GM23248 (cell line): ENCODE measurements around the gene RIN2. TPM values are rescaled to one million over a fixed set of nuclear protein-coding genes. Genes with fewer than 3 reads are reported as not detected.

Source experiments
- DNase-seq: peaks from one replicate; pipeline ENCODE4 v3.0.0-alpha.2; 2015
- H2AFZ ChIP-seq: fragments of 200-600 bp; sonication (generic); 2 replicates; pipeline ENCODE4 v1.6.1; 2016; ENCODE audit warnings: antibody characterized with exemption
- H3F3A ChIP-seq: fragments of 200-600 bp; sonication (generic); 2 replicates; pipeline ENCODE4 v1.6.1; 2016; ENCODE audit warnings: mild to moderate bottlenecking, antibody characterized with exemption, mixed run types; ENCODE audit not compliant: insufficient read depth
- H3K27ac ChIP-seq: fragments of 200-600 bp; sonication (generic); 2 replicates; pipeline ENCODE4 v1.5.1; 2016; ENCODE audit warnings: mild to moderate bottlenecking
- H3K27me3 ChIP-seq: fragments of 200-600 bp; sonication (generic); replicated peaks from 2 replicates; pipeline ENCODE4 v1.6.1; 2016; ENCODE audit warnings: mild to moderate bottlenecking; ENCODE audit not compliant: insufficient read depth
- H3K36me3 ChIP-seq: fragments of 200-600 bp; sonication (generic); 2 replicates; pipeline ENCODE4 v1.6.1; 2016; ENCODE audit warnings: low read depth, mild to moderate bottlenecking
- H3K4me1 ChIP-seq: fragments of 200-600 bp; sonication (generic); 2 replicates; pipeline ENCODE4 v1.6.1; 2016; ENCODE audit warnings: mild to moderate bottlenecking; ENCODE audit not compliant: insufficient read depth
- H3K4me2 ChIP-seq: fragments of 200-600 bp; sonication (generic); one replicate; pipeline ENCODE4 v1.6.1; 2016; ENCODE audit warnings: mild to moderate bottlenecking; ENCODE audit not compliant: unreplicated experiment
- H3K4me3 ChIP-seq: fragments of 200-600 bp; sonication (generic); 2 replicates; pipeline ENCODE4 v1.5.1; 2016; ENCODE audit warnings: mild to moderate bottlenecking
- H3K79me2 ChIP-seq: fragments of 200-600 bp; sonication (generic); 2 replicates; pipeline ENCODE4 v1.6.1; 2016; ENCODE audit warnings: mild to moderate bottlenecking; ENCODE audit not compliant: insufficient read depth
- H3K9ac ChIP-seq: fragments of 200-600 bp; sonication (generic); 2 replicates; pipeline ENCODE4 v1.6.1; 2016; ENCODE audit warnings: mild to moderate bottlenecking
- H3K9me2 ChIP-seq: fragments of 200-600 bp; sonication (generic); 2 replicates; pipeline ENCODE4 v1.6.1; 2016; ENCODE audit warnings: mixed run types, mild to moderate bottlenecking, moderate library complexity; ENCODE audit not compliant: insufficient read depth
- H3K9me3 ChIP-seq: fragments of 200-600 bp; sonication (generic); one replicate; pipeline ENCODE4 v1.6.1; 2017; ENCODE audit warnings: low read depth
- H4K20me1 ChIP-seq: fragments of 200-600 bp; sonication (generic); 2 replicates; pipeline ENCODE4 v1.6.0; 2016; ENCODE audit not compliant: insufficient read depth
- EZH2 ChIP-seq: fragments of 200-600 bp; sonication (generic); IDR thresholded peaks from 2 replicates; pipeline ENCODE4 v1.6.1; 2018; ENCODE audit warnings: antibody characterized with exemption, mild to moderate bottlenecking; ENCODE audit not compliant: insufficient read depth, poor library complexity, severe bottlenecking
- EZH2phosphoT487 ChIP-seq: fragments of 200-600 bp; sonication (generic); IDR thresholded peaks from 2 replicates; pipeline ENCODE4 v1.6.1; 2018; ENCODE audit warnings: antibody characterized with exemption, moderate library complexity, mild to moderate bottlenecking, low read depth; ENCODE audit not compliant: insufficient read depth
- WGBS, 2 experiments: methylation state at CpG; one replicate each; pipeline ENCODE4 v1.1.6; 2015 to 2017; ENCODE audit warnings: low lambda C conversion rate in 2 of 2, low coverage in 1 of 2; ENCODE audit errors: missing lambda C conversion rate in 2 of 2; 5-methylcytosine and 5-hydroxymethylcytosine counted together
- in situ Hi-C: fragments of 300-500 bp; cut with MboI; formaldehyde crosslinking; loops from 2 replicates; pipeline ENCODE4 v1.15.0; 2020
- polyA plus RNA-seq: library from polyadenylated mRNA; unstranded; fragments of >200 nt; fragmentation: Nextera tagmentation; extraction: Ambion mirVana; gene quantifications from 2 replicates; pipeline ENCODE4 v1.2.1, GENCODE V29; 2016
- total RNA-seq: library from RNA; depleted of rRNA; stranded (reverse); fragments of >200 nt; shearing (Covaris generic); gene quantifications from 2 replicates; pipeline ENCODE4 v1.2.3, GENCODE V29; 2014

RIN2 gene
- total and polyA plus RNA-seq, 2 experiments from 2014 or later: 45.3 to 48.0 TPM

- Histone ChIP-seq H3K36me3 (no peaks in the 10 kb centered on the region), H3K79me2 (peaks cover 10% of the 10 kb centered on the region; the same call in 1 of the 2 replicates), H3K4me1 (peaks cover 19% of the 10 kb centered on the region), H2AFZ (no peak overlapping the region), H3K4me3 (no peak overlapping the region), H3K27ac (no peak overlapping the region), H3K4me2 (no peak overlapping the region), H3F3A (peaks cover 9% of the 10 kb centered on the region; the same call in 1 of the 2 replicates), H4K20me1 (no peaks in the 10 kb centered on the region), H3K9ac (no peak overlapping the region), H3K27me3 (no peaks in the 10 kb centered on the region), H3K9me3 (no peaks in the 10 kb centered on the region), H3K9me2 (no peaks in the 10 kb centered on the region)
- 65% methylated on average over 4 of the region's 4 CpGs for WGBS, 2 experiments
- in situ Hi-C loops: no loop called here
- DNase-seq: no peak
- TF ChIP-seq EZH2phosphoT487: no peak
Observed at GRCh38 chr20:19774135-19774933, 16.3 kb downstream of the RIN2 start.

GRCh38 chr20:19775353-19776253 is 17.5 kb downstream of the RIN2 start:
- 65 to 66% methylated on average over 7 of the region's 7 CpGs for WGBS, 2 experiments
- H3F3A ChIP-seq: peaks cover 9% of the 10 kb centered on the region; the same call in 1 of the 2 replicates
- H3K79me2 ChIP-seq: 0 out of 2 replicates have a peak, but pooled peaks cover 5% of the 10 kb centered on the region
- H3K4me3 ChIP-seq: no peak overlapping the region
- no peak overlapping the region for H3K9ac ChIP-seq
- in situ Hi-C loops: loop anchor here (25.0 kb wide), 1 partner anchor 212 kb away; no protein-coding TSS in a partner anchor
- no peaks in the 10 kb centered on the region for H4K20me1 ChIP-seq
- no peaks in the 10 kb centered on the region for H3K9me3 ChIP-seq
- peak overlapping the region; percentile 39 for H3K4me2 ChIP-seq
- no peaks in the 10 kb centered on the region for H3K36me3 ChIP-seq
- DNase-seq: peak; percentile 45
- no peaks in the 10 kb centered on the region for H3K27me3 ChIP-seq
- no peaks in the 10 kb centered on the region for H3K9me2 ChIP-seq
- peaks cover 19% of the 10 kb centered on the region for H3K4me1 ChIP-seq
- peak overlapping the region; percentile 3; the same call in 1 of the 2 replicates for H3K27ac ChIP-seq
- H2AFZ ChIP-seq: no peak overlapping the region
- TF ChIP-seq EZH2: no peak
- TF ChIP-seq EZH2phosphoT487: no peak

GRCh38 chr20:19777315-19777714 is 19.3 kb downstream of the RIN2 start:
- Histone ChIP-seq H3K9me2 (no peaks in the 10 kb centered on the region), H3K4me1 (peaks cover 19% of the 10 kb centered on the region), H3K9ac (no peak overlapping the region), H3K36me3 (no peaks in the 10 kb centered on the region), H3K4me2 (no peak overlapping the region), H3F3A (peaks cover 9% of the 10 kb centered on the region; the same call in 1 of the 2 replicates), H3K27ac (no peak overlapping the region), H3K27me3 (no peaks in the 10 kb centered on the region), H4K20me1 (no peaks in the 10 kb centered on the region), H3K9me3 (no peaks in the 10 kb centered on the region), H2AFZ (no peak overlapping the region), H3K79me2 (0 out of 2 replicates have a peak, but pooled peaks cover 5% of the 10 kb centered on the region), H3K4me3 (no peak overlapping the region)
- 38 to 44% methylated on average over 6 of the region's 6 CpGs for WGBS, 2 experiments
- no peak for DNase-seq
- in situ Hi-C loops: loop anchor here (25.0 kb wide), 1 partner anchor 210 kb away; no protein-coding TSS in a partner anchor
- TF ChIP-seq EZH2: no peak
- TF ChIP-seq EZH2phosphoT487: no peak

GRCh38 chr20:19777981-19778380 is 19.9 kb downstream of the RIN2 start:
- Histone ChIP-seq H3K36me3 (no peaks in the 10 kb centered on the region), H3K9me3 (no peaks in the 10 kb centered on the region), H3K4me2 (no peak overlapping the region), H3K4me3 (no peak overlapping the region), H3F3A (peaks cover 9% of the 10 kb centered on the region; the same call in 1 of the 2 replicates), H2AFZ (no peak overlapping the region; the same call in 1 of the 2 replicates), H3K4me1 (peaks cover 19% of the 10 kb centered on the region), H3K9me2 (no peaks in the 10 kb centered on the region), H3K27ac (no peak overlapping the region), H3K79me2 (peaks cover 10% of the 10 kb centered on the region; the same call in 1 of the 2 replicates), H4K20me1 (no peaks in the 10 kb centered on the region), H3K9ac (no peak overlapping the region), H3K27me3 (no peaks in the 10 kb centered on the region)
- WGBS, 2 experiments: 40 to 41% methylated on average over 3 of the region's 3 CpGs
- TF ChIP-seq EZH2phosphoT487 (no peak), EZH2 (no peak)
- in situ Hi-C loops: loop anchor here (25.0 kb wide), 1 partner anchor 209 kb away; no protein-coding TSS in a partner anchor
- DNase-seq: peak; percentile 29
